SHP77 treated with DMSO at 0.1 percent for 48 hours (cell line): ENCODE measurements around the gene EBF3.

ENCODE experiments used
- DNase-seq: peaks from one replicate; lab custom pipeline; 2025; lab: John Stamatoyannopoulos, UW

The EBF3 gene

GRCh38 chr10:129869596-129870473 lies 94.2 kb downstream of the EBF3 start:
- DNase-seq, result no peak

- no peak for DNase-seq
These were observed 95.5 kb downstream of the EBF3 start for GRCh38 chr10:129868449-129869035.

GRCh38 chr10:129867631-129868179 lies 96.4 kb downstream of the EBF3 start:
- no peak for DNase-seq

- no peak for DNase-seq
These were observed 97.2 kb downstream of the EBF3 start for GRCh38 chr10:129866894-129867293.

GRCh38 chr10:129865960-129866359 lies 98.1 kb downstream of the EBF3 start:
- no peak for DNase-seq

GRCh38 chr10:129865413-129865812 lies 98.7 kb downstream of the EBF3 start:
- DNase-seq, result no peak

- DNase-seq, result no peak
These were observed 99.4 kb downstream of the EBF3 start for GRCh38 chr10:129864601-129865126.

- no peak for DNase-seq
These were observed 100.0 kb downstream of the EBF3 start for GRCh38 chr10:129864082-129864481.

- DNase-seq, result no peak
These were observed 100.8 kb downstream of the EBF3 start for GRCh38 chr10:129863201-129863663.

GRCh38 chr10:129861776-129862531 lies 102.1 kb downstream of the EBF3 start:
- DNase-seq, result no peak

GRCh38 chr10:129860396-129860795 lies 103.7 kb downstream of the EBF3 start:
- no peak for DNase-seq

GRCh38 chr10:129859536-129859935 lies 104.5 kb downstream of the EBF3 start:
- no peak for DNase-seq

- no peak for DNase-seq
These were observed 106.7 kb downstream of the EBF3 start for GRCh38 chr10:129857242-129857960.

- DNase-seq, result no peak
These were observed 108.1 kb downstream of the EBF3 start for GRCh38 chr10:129855836-129856563.

GRCh38 chr10:129854796-129855705 lies 109.0 kb downstream of the EBF3 start:
- no peak for DNase-seq

GRCh38 chr10:129854158-129854557 lies 109.9 kb downstream of the EBF3 start:
- no peak for DNase-seq

GRCh38 chr10:129853562-129853903 lies 110.5 kb downstream of the EBF3 start:
- DNase-seq, result no peak

- DNase-seq, result no peak
These were observed 111.1 kb downstream of the EBF3 start for GRCh38 chr10:129852829-129853561.
